ENCODE results near the gene ALS2. TPM values are rescaled to one million over a fixed set of nuclear protein-coding genes. Genes with fewer than 3 reads are reported as not detected.

The ALS2 gene
- total RNA-seq, 1 experiment from 2014 or later, result 28.4 TPM

DNA sequence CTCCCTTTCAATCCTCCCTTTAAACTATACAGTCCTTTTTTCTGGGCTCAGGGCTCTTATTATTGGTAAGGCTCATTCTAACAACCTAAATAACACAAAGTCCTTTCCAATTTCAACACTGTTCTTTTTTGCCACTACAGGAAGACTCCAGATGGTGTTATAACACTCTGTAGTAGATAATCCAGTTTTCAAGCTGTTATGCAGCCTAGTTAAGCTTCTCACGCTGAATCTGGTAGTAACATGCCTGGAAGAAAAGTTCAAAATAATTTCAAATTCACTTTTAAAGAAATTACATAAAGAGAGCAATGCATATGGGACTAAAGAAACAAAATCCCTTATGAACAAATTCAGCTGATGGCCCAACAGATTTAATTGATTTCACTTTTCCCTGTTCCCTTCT is 79.1 kb downstream of the ALS2 start:
- no peak overlapping the region for H3K9ac ChIP-seq (ENCODE audit: extremely low read depth, insufficient read length, low read length)

More for the DNA sequence above, 79.1 kb downstream of the ALS2 start:
- 0 out of 7 replicates have a peak overlapping the region, but pooled peaks of 2 of the 3 experiments have one; percentile 21 to 41 for H3K27ac Mint-ChIP-seq
- no peak overlapping the region for H3K18ac ChIP-seq (ENCODE audit: insufficient read length, low read depth, low read length)
- H3K79me1 ChIP-seq (ENCODE audit: insufficient read depth, low read depth, low read length, poor library complexity, severe bottlenecking), result no peaks in the 10 kb centered on the region
- H3K14ac ChIP-seq (ENCODE audit: insufficient read depth, low read length), result no peak overlapping the region
- H3K23me2 ChIP-seq (ENCODE audit: insufficient read length, low read depth, low read length, poor library complexity, severe bottlenecking), result no peaks in the 10 kb centered on the region
- H3K36me3 Mint-ChIP-seq (ENCODE audit: insufficient read depth in 1 of 3, low read depth in 3 of 3), result peaks cover 2 to 33% (median 29%) of the 10 kb centered on the region in 3 experiments; a peak in 6 of 7 replicates
- H2BK5ac ChIP-seq (ENCODE audit: insufficient read length, low read length), result no peak overlapping the region
- DNase-seq, result no peak
- no peaks in the 10 kb centered on the region for H3K79me2 ChIP-seq (ENCODE audit: insufficient read depth, low read length)
- H3K4me1 ChIP-seq (ENCODE audit: insufficient read depth, low read length), result peaks cover 16% of the 10 kb centered on the region
- no peaks in the 10 kb centered on the region for H3K9me3 ChIP-seq (ENCODE audit: control insufficient read depth, low read depth, low read length)
- no peak overlapping the region for H4K91ac ChIP-seq (ENCODE audit: insufficient read length, low read depth, low read length)
- H3T11ph ChIP-seq (ENCODE audit: low read length), result no peak overlapping the region
- H2BK20ac ChIP-seq (ENCODE audit: low read depth, low read length, poor library complexity, severe bottlenecking), result no peak overlapping the region
- H3K27me3 ChIP-seq (ENCODE audit: insufficient read depth, low read length), result no peaks in the 10 kb centered on the region
- H3K4ac ChIP-seq (ENCODE audit: low read depth, low read length), result no peak overlapping the region
- TF ChIP-seq, protein P1, sequence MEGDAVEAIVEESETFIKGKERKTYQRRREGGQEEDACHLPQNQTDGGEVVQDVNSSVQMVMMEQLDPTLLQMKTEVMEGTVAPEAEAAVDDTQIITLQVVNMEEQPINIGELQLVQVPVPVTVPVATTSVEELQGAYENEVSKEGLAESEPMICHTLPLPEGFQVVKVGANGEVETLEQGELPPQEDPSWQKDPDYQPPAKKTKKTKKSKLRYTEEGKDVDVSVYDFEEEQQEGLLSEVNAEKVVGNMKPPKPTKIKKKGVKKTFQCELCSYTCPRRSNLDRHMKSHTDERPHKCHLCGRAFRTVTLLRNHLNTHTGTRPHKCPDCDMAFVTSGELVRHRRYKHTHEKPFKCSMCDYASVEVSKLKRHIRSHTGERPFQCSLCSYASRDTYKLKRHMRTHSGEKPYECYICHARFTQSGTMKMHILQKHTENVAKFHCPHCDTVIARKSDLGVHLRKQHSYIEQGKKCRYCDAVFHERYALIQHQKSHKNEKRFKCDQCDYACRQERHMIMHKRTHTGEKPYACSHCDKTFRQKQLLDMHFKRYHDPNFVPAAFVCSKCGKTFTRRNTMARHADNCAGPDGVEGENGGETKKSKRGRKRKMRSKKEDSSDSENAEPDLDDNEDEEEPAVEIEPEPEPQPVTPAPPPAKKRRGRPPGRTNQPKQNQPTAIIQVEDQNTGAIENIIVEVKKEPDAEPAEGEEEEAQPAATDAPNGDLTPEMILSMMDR (conservative IDR thresholded peaks at IDR 0.05), result no peak
- no peaks in the 10 kb centered on the region for H4K20me1 ChIP-seq (ENCODE audit: control insufficient read depth, insufficient read depth, insufficient read length)
- H3K23ac ChIP-seq (ENCODE audit: insufficient read length, low read depth, low read length), result no peak overlapping the region
- no peak overlapping the region for H2BK120ac ChIP-seq (ENCODE audit: low read depth, low read length, poor library complexity, severe bottlenecking)
- H2BK15ac ChIP-seq (ENCODE audit: low read depth, low read length), result no peak overlapping the region
- H3K4me1 Mint-ChIP-seq, result peaks cover 42 to 50% of the 10 kb centered on the region in 2 experiments
- H3K4me3 Mint-ChIP-seq, result no peak overlapping the region
- H3K27me3 Mint-ChIP-seq (ENCODE audit: low read depth), result no peaks in the 10 kb centered on the region
- no peak overlapping the region for H4K5ac ChIP-seq (ENCODE audit: insufficient read length, low read depth, low read length)
- H2AFZ ChIP-seq (ENCODE audit: low read length), result no peak overlapping the region
- no CpG with 5 or more reads among the region's 1 CpG for WGBS (ENCODE audit: extremely low coverage, insufficient read length, low lambda C conversion rate)
- no peak overlapping the region for H3K56ac ChIP-seq (ENCODE audit: insufficient read length, low read depth, low read length)
- H3K4me2 ChIP-seq (ENCODE audit: insufficient read depth, insufficient read length, low read length), result no peak overlapping the region
- no peak overlapping the region for H2BK12ac ChIP-seq (ENCODE audit: insufficient read length, low read depth, low read length)
- no peak overlapping the region for H2AK5ac ChIP-seq (ENCODE audit: insufficient read length, low read length)
- H3K9me3 Mint-ChIP-seq, result no peaks in the 10 kb centered on the region
- no peak overlapping the region for H3K27ac ChIP-seq (ENCODE audit: insufficient read length, low read depth, low read length)
- H4K8ac ChIP-seq (replicated peaks; ENCODE audit: insufficient read length, low read depth, low read length), result no peak overlapping the region
